ENCODE results near the gene ADGRV1.
"Not testable (repeated sequence)": the region's sequence is repeated elsewhere in the genome, so short reads cannot be mapped to it uniquely, and the experiment has no call there.

The ADGRV1 gene

GRCh38 chr5:90739567-90739966 lies 181.0 kb downstream of the ADGRV1 start:
- in situ Hi-C loops (cut with HindIII; ENCODE audit: low sequenced_read_pairs), result no loop called here

- in situ Hi-C loops (cut with HindIII; ENCODE audit: low sequenced_read_pairs), result no loop called here
These were observed 181.7 kb downstream of the ADGRV1 start for GRCh38 chr5:90740244-90740799.

GRCh38 chr5:90741022-90741564 lies 182.5 kb downstream of the ADGRV1 start:
- in situ Hi-C loops (cut with HindIII; ENCODE audit: low sequenced_read_pairs), result no loop called here

GRCh38 chr5:90746119-90746518 lies 187.5 kb downstream of the ADGRV1 start:
- in situ Hi-C loops (cut with HindIII; ENCODE audit: low sequenced_read_pairs), result no loop called here

GRCh38 chr5:90747175-90747574 lies 188.6 kb downstream of the ADGRV1 start:
- in situ Hi-C loops (cut with HindIII; ENCODE audit: low sequenced_read_pairs), result no loop called here

GRCh38 chr5:90747693-90748092 lies 189.1 kb downstream of the ADGRV1 start:
- in situ Hi-C loops (cut with HindIII; ENCODE audit: low sequenced_read_pairs), result no loop called here

- in situ Hi-C loops (cut with HindIII; ENCODE audit: low sequenced_read_pairs), result no loop called here
These were observed 200.5 kb downstream of the ADGRV1 start for GRCh38 chr5:90759119-90759518.

- in situ Hi-C loops (cut with HindIII; ENCODE audit: low sequenced_read_pairs), result no loop called here
These were observed 209.1 kb downstream of the ADGRV1 start for GRCh38 chr5:90767710-90768109.

- in situ Hi-C loops (cut with HindIII; ENCODE audit: low sequenced_read_pairs), result not testable (repeated sequence)
These were observed 211.5 kb downstream of the ADGRV1 start for GRCh38 chr5:90770006-90770541.

GRCh38 chr5:90777959-90778358 lies 219.4 kb downstream of the ADGRV1 start:
- in situ Hi-C loops (cut with HindIII; ENCODE audit: low sequenced_read_pairs), result no loop called here

- in situ Hi-C loops (cut with HindIII; ENCODE audit: low sequenced_read_pairs), result no loop called here
These were observed 225.1 kb downstream of the ADGRV1 start for GRCh38 chr5:90783460-90784333.

- in situ Hi-C loops (cut with HindIII; ENCODE audit: low sequenced_read_pairs), result no loop called here
These were observed 228.2 kb downstream of the ADGRV1 start for GRCh38 chr5:90786756-90787155.

GRCh38 chr5:90792725-90793124 lies 234.1 kb downstream of the ADGRV1 start:
- in situ Hi-C loops (cut with HindIII; ENCODE audit: low sequenced_read_pairs), result no loop called here

GRCh38 chr5:90793183-90793582 lies 234.6 kb downstream of the ADGRV1 start:
- in situ Hi-C loops (cut with HindIII; ENCODE audit: low sequenced_read_pairs), result no loop called here

- in situ Hi-C loops (cut with HindIII; ENCODE audit: low sequenced_read_pairs), result not testable (repeated sequence)
These were observed 238.3 kb downstream of the ADGRV1 start for GRCh38 chr5:90796919-90797318.

- in situ Hi-C loops (cut with HindIII; ENCODE audit: low sequenced_read_pairs), result not testable (repeated sequence)
These were observed 241.5 kb downstream of the ADGRV1 start for GRCh38 chr5:90800082-90800481.

GRCh38 chr5:90800515-90800914 lies 241.9 kb downstream of the ADGRV1 start:
- in situ Hi-C loops (cut with HindIII; ENCODE audit: low sequenced_read_pairs), result not testable (repeated sequence)

GRCh38 chr5:90802474-90803317 lies 244.1 kb downstream of the ADGRV1 start:
- in situ Hi-C loops (cut with HindIII; ENCODE audit: low sequenced_read_pairs), result no loop called here

- in situ Hi-C loops (cut with HindIII; ENCODE audit: low sequenced_read_pairs), result no loop called here
These were observed 244.8 kb downstream of the ADGRV1 start for GRCh38 chr5:90803381-90803780.

- in situ Hi-C loops (cut with HindIII; ENCODE audit: low sequenced_read_pairs), result no loop called here
These were observed 245.3 kb downstream of the ADGRV1 start for GRCh38 chr5:90803876-90804275.

GRCh38 chr5:90807496-90807895 lies 248.9 kb downstream of the ADGRV1 start:
- in situ Hi-C loops (cut with HindIII; ENCODE audit: low sequenced_read_pairs), result no loop called here
